ENCODE measurements around the gene LDB2. TPM values are rescaled to one million over a fixed set of nuclear protein-coding genes. Genes with fewer than 3 reads are reported as not detected.

The LDB2 gene
- total RNA-seq, 1 donor from 2014 or later, result 3.1 TPM

GRCh38 chr4:16837475-16837874, 61.0 kb downstream of the LDB2 start:
- DNase-seq, result no peak
- Mint-ChIP-seq H3K4me3 (ENCODE audit: unreplicated experiment) (no peak overlapping the region), H3K36me3 (ENCODE audit: unreplicated experiment) (no peaks in the 10 kb centered on the region), H3K4me1 (ENCODE audit: low read depth, unreplicated experiment) (no peaks in the 10 kb centered on the region), H3K27ac (ENCODE audit: unreplicated experiment) (no peak overlapping the region), H3K9me3 (ENCODE audit: unreplicated experiment) (no peaks in the 10 kb centered on the region), H3K27me3 (ENCODE audit: unreplicated experiment) (no peaks in the 10 kb centered on the region)
- TF ChIP-seq, protein P1, sequence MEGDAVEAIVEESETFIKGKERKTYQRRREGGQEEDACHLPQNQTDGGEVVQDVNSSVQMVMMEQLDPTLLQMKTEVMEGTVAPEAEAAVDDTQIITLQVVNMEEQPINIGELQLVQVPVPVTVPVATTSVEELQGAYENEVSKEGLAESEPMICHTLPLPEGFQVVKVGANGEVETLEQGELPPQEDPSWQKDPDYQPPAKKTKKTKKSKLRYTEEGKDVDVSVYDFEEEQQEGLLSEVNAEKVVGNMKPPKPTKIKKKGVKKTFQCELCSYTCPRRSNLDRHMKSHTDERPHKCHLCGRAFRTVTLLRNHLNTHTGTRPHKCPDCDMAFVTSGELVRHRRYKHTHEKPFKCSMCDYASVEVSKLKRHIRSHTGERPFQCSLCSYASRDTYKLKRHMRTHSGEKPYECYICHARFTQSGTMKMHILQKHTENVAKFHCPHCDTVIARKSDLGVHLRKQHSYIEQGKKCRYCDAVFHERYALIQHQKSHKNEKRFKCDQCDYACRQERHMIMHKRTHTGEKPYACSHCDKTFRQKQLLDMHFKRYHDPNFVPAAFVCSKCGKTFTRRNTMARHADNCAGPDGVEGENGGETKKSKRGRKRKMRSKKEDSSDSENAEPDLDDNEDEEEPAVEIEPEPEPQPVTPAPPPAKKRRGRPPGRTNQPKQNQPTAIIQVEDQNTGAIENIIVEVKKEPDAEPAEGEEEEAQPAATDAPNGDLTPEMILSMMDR (IDR thresholded peaks at IDR 0.05; ENCODE audit: partially characterized antibody, unreplicated experiment), result no peak

DNA sequence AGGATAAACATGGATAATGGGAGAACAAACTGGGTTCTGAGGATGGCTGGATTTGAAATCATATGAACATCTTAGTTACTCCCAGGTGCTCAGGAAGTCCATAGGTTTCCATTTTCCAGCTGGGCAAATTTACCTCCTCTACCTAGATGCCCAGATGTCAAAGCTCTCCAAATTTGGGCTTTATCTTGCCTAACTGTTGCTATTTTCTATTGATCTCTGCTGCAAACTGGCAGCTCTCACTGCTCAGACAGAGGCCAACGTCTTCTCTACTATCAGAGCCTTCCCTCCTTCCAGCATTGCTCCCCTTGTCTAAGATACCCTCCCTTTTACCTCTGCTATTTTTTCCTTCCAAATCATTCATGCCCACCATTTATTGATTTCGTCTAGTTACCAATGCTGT, 62.1 kb downstream of the LDB2 start:
- H3K36me3 Mint-ChIP-seq (ENCODE audit: unreplicated experiment), result no peaks in the 10 kb centered on the region
- DNase-seq, result no peak
- no peaks in the 10 kb centered on the region for H3K27me3 Mint-ChIP-seq (ENCODE audit: unreplicated experiment)
- no peaks in the 10 kb centered on the region for H3K9me3 Mint-ChIP-seq (ENCODE audit: unreplicated experiment)
- H3K27ac Mint-ChIP-seq (ENCODE audit: unreplicated experiment), result no peak overlapping the region
- TF ChIP-seq, protein P1 (IDR thresholded peaks at IDR 0.05; ENCODE audit: partially characterized antibody, unreplicated experiment), result no peak
- H3K4me3 Mint-ChIP-seq (ENCODE audit: unreplicated experiment), result no peak overlapping the region
- no peaks in the 10 kb centered on the region for H3K4me1 Mint-ChIP-seq (ENCODE audit: low read depth, unreplicated experiment)

DNA sequence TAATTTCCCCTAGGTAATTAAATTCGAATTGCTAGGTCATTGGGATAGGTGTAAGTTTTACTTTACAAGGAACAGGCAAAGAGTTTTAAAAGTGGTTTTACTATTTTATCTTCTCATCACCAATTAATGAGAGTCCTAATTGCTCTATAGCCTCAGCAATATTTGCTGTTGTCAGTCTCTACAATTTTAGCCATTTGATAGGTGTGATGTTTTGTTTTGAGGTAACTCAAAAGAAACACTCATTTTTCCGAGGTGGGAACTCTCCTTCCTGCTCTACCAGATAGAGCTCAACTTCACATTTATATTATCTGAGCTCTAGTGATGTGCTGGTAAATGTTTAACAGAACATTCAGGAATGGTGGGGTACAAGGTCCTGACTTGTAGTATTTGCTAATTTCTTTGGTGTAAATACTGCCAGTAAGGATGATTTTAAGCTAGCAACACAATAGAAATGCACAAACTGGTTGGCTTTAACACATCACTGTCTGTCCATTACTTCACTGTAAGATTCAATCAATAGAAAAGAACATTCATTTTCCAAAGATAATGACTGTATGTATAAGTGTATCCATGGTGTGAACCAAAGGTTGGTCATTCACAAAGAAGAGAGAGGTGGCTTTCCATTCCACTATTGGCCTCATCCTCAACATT, 62.7 kb downstream of the LDB2 start:
- TF ChIP-seq, protein P1 (IDR thresholded peaks at IDR 0.05; ENCODE audit: partially characterized antibody, unreplicated experiment), result no peak
- Mint-ChIP-seq H3K27me3 (ENCODE audit: unreplicated experiment) (no peaks in the 10 kb centered on the region), H3K4me1 (ENCODE audit: low read depth, unreplicated experiment) (no peaks in the 10 kb centered on the region), H3K4me3 (ENCODE audit: unreplicated experiment) (no peak overlapping the region), H3K9me3 (ENCODE audit: unreplicated experiment) (no peaks in the 10 kb centered on the region), H3K36me3 (ENCODE audit: unreplicated experiment) (no peaks in the 10 kb centered on the region), H3K27ac (ENCODE audit: unreplicated experiment) (no peak overlapping the region)
- no peak for DNase-seq

DNA sequence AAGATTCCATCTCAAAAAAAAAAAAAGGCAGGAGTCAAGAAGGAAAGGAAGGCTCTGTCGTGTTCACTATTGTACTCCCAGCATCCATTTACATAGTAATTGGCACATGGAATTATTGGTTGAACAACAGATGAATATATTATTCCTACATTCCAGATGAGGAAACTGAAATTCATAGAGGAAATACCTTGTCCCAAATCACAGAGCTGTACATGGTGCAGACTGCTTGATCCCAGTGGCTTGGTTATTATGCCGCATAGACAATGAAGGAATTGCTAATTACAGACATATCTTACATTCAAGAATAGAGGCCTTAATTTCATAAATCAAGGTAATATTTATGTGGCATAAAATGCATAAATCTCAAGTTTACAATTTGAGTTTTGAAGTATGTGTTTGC, 63.6 kb downstream of the LDB2 start:
- Mint-ChIP-seq H3K4me3 (ENCODE audit: unreplicated experiment) (no peak overlapping the region), H3K36me3 (ENCODE audit: unreplicated experiment) (no peaks in the 10 kb centered on the region), H3K4me1 (ENCODE audit: low read depth, unreplicated experiment) (no peaks in the 10 kb centered on the region), H3K27ac (ENCODE audit: unreplicated experiment) (no peak overlapping the region), H3K9me3 (ENCODE audit: unreplicated experiment) (no peaks in the 10 kb centered on the region), H3K27me3 (ENCODE audit: unreplicated experiment) (no peaks in the 10 kb centered on the region)
- TF ChIP-seq, protein P1 (IDR thresholded peaks at IDR 0.05; ENCODE audit: partially characterized antibody, unreplicated experiment), result no peak
- no peak for DNase-seq

DNA sequence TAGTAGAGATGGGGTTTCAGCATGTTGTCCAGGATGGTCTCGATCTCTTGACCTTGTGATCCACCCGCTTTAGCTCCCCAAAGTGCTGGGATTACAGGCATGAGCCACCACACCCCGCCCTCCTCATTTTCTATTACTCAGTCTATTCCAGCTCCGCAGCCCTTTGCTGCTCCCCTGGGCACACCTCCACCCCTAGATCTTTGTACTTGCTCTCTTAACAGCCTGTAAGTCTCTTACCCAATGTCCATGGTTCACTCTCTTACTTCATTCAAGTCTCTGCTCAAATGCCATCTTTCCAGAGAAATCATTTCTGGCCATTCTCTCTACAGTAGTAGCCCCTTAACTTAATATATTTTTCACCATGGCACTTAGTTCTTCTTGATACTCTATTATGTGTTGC, 64.7 kb downstream of the LDB2 start:
- H3K27me3 Mint-ChIP-seq (ENCODE audit: unreplicated experiment), result no peaks in the 10 kb centered on the region
- no peaks in the 10 kb centered on the region for H3K36me3 Mint-ChIP-seq (ENCODE audit: unreplicated experiment)
- H3K27ac Mint-ChIP-seq (ENCODE audit: unreplicated experiment), result no peak overlapping the region
- no peaks in the 10 kb centered on the region for H3K9me3 Mint-ChIP-seq (ENCODE audit: unreplicated experiment)
- no peak overlapping the region for H3K4me3 Mint-ChIP-seq (ENCODE audit: unreplicated experiment)
- DNase-seq, result no peak
- no peaks in the 10 kb centered on the region for H3K4me1 Mint-ChIP-seq (ENCODE audit: low read depth, unreplicated experiment)
- TF ChIP-seq, protein P1 (IDR thresholded peaks at IDR 0.05; ENCODE audit: partially characterized antibody, unreplicated experiment), result no peak

Measured in glutamatergic neuron (in vitro differentiated cells).